Limb (tissue), 2 donors: ENCODE results near the gene PRR14L.
"Not testable (repeated sequence)": the region's sequence is repeated elsewhere in the genome, so short reads cannot be mapped to it uniquely, and the experiment has no call there.

Experiments used
- DNase-seq, 2 donors: peaks; one replicate each; pipeline ENCODE4 v3.0.0-alpha.2; 2016; ENCODE audit errors: extremely low spot score in 2 of 2

PRR14L gene

DNA sequence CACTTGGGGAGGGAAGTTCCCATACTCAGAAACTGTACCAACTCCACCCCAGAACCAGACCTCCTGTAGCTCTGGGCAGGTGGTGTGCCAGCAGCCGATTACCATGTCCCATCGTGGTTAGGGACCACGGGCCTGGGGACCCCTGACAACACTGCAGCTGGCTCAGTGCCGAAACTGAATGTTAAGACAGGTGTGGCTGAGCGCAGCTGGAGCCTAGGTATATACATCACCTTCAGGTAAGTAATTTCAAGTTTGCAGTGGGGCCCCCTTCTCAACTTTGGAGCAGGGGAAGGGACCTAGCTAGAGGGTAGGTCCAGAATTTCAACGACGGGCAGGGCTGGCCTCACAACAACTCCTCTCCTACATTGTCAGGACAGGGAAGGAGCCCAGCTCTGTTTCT lies 67.2 kb downstream of the PRR14L start:
- no peak for DNase-seq

DNA sequence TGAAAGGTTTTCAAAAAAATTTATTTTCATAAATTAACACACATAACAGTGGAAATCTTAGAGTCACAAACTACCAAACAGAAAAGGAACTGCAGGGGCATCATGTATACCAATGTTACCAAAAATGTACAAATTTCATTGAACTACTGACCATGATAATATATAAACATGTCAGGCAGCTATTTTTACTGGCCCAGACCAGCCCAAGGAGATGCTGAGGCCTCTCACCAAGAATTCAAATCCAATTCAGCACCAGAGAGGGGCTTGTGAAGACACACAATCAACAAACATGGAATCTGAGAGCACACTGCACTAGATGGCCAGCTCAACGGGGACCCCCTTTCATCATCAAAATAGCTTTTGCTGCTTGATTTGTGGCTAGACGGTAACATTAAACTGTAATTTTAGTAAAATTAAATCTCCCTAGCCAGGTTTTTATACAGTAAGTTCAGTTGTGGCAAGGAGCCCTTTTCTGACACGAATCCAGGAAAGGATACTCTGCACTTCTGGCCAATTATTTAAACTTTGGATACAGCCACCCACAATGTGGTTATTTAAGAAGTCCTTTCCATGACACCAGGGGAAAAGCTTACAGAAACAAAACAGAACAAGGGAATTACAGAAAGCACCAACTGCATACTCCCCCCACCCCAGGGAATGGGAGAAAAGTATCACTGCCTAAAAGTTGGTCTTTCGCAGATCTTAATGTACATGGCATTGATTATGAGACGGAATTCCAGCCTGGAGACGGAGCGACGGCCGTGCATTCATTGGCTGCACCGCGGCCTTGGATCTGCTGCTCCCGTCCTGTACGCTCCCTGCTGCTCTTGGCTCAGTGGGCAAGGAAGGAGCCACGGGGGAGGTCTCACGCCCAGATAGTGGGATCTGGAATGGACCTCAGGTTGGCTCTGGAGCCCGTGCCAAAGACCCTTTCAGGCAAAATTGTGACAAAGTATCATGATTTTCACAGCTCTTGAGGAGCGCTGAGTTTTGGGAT lies 68.3 kb downstream of the PRR14L start:
- DNase-seq = peak in 1 of 2 donors; percentile 18

DNA sequence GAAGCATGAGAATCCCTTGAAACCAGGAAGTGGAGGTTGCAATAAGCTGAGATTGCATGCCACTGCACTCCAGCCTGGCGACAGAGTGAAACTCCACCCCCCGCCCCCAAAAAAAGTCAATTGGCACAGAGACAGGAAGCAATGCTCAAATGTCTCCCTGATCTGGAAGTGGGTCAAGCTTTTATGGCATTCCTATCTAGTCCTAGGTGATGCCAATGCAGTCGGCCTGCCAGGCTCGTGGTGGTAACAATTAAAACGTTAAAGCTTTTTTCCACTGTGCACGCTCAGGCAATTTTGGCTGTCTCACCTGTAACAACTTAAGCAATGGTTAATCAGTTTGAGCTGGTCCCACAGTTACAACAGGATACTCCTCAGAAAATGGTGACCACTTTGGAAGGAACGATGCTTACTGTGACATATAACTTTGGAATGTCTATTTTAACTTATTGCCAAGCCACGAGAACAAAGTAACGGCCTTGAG lies 69.0 kb downstream of the PRR14L start:
- DNase-seq = no peak

DNA sequence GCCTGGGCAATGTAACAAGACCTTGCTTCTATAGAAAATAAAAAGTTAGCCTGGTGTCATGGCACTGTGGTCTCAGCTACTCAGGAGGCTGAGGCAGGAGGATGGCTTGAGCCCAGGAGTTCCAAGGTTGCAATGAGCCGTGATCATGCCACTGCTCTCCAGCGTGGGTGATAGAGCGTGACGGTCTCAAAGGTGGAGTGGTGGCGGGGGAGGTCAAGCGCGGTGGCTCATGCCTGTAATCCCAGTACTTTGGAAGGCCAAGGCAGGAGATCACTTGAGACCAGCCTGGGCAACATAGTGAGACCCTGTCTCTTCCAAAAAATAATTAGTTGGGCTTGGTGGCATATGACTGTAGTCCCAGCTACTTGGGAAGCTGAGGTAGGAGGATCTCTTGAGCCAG lies 71.2 kb downstream of the PRR14L start:
- DNase-seq = no peak

DNA sequence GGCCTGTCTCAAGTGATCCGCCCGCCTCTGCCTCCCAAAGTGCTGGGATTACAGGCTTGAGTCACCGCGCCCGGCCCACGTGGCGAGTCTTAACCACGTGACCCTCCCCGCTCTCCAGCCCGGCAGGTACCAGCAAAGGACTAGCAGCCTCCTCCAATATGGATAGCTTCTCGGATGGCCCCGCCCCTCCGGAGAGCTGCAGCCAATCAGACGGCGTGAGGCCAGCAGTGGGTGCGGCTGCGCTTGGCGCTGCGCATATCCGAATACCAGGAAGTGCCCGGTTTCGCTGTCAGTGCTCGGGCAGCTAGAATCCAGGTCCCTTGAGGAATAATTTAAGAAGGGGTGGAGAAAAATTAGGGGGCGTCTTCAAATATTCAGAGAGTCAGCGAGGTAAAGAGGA lies 73.2 kb downstream of the PRR14L start:
- DNase-seq = peak; percentile 79 to 88

DNA sequence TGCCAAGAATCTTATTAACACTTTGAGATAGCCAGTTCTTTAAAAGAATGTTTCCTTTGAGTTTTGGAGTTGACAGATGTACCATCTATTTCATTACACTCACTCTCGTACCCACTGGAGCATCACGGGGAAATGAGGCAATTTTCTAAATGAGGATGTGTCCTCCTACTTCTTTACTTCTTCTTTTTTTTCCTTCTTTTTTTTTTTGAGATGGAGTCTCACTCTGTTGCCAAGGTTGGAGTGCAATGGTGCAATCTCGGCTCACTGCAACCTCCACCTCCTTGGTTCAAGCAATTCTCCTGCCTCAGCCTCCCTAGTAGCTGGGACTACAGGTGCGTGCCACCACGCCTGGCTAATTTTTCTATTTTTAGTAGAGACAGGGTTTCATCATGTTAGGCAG lies 75.7 kb downstream of the PRR14L start:
- DNase-seq = not testable (repeated sequence)

DNA sequence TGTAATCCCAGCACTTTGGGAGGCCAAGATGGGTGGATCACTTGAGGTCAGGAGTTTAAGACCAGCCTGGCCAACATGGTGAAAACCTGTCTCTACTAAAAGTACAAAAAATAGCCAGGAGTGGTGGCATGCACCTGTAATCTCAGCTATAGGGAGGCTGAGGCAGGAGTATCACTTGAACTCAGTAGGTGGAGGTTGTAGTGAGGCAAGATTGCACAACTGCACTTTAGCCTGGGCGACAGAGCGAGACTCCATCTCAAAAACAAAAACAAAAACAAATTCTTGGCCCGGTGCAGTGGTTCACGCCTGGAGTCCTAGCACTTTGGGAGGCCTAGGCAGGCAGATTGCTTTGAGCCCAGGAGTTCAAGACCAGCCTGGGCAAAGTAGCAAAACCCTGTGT lies 81.1 kb downstream of the PRR14L start:
- not testable (repeated sequence) for DNase-seq

DNA sequence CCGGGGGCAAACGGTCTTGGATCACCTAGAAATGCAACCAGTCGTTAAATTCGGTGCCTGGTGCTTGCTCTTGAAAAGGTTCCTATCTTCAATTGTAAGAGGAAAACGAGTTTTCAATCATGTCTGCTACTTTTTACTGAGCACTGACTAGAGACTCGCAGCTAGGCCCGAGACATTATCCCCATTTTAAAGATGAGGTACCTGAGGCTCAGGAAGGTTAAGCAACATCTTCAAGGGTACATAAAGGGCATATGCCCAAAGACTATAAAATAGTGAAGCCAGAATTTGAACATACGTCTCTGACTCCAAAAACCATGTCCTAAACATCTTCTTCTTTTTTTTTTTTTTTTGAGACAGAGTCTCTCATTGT lies 87.3 kb downstream of the PRR14L start:
- DNase-seq = no peak

DNA sequence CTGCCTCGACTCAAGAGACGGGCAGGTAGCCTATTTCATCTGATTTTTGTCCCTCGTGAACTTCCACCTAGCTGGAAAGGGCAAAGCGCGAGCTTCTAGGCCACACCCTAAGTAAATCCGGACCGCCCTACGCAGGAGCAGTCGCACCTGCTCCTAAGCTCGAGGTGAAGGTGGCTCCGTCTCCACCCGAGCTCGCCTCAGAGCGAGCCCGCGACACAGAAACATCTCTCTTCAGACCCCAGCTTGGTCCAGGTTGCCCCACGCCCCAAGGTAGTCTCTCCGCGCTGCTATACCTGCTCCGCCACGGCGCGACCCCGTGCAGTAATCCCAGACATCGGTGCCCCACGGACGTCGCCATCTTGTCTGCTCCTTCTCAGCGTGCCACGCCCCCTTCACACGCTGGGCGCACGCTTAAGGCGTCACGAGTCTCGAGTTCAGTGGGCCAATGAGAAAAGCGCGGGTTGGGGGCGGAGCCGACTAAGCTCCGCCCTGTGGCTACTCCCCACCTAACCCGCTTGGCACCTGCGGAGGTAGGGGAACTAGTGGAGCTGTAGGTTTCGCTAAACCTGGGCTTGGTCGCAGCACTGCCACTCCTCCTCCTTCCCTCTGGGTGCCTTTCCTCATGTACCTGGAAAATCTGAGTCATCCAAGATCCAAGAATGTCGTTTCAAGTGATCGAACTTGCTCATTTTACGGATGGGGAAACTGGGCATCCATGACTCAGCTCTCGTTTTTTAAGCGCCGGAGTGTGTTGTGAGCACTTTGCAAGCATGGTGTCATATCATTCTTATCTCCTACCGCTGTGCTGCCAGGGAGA lies 87.9 kb downstream of the PRR14L start, which contains the start of gene PISD:
TSS of gene PISD (minus strand) at position 365 of the 817 bp plus-strand sequence. CDS start at position 358, 7 bp downstream.
- peak; percentile 94 to 98 for DNase-seq

DNA sequence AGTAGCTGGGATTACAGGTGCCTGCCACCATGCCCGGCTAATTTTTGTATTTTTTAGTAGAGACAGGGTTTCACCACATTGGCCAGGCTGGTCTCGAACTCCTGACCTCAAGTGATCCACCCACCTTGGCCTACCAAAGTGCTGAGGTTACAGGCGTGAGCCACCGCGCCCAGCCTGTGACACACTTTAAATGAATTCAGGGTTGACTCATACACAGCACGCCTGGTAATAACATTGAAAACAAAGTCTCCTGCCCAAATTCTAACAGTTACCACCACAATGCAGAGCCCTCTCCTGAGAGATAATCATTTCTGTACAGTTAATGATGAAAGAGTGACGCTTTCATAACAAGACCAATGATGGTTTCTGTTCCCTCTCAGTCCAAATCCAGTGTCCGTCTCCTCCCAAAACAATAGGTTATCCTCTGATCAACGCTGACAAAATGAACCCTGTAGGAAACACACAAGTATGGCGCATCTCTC lies 89.0 kb downstream of the PRR14L start:
- not testable (repeated sequence) for DNase-seq

DNA sequence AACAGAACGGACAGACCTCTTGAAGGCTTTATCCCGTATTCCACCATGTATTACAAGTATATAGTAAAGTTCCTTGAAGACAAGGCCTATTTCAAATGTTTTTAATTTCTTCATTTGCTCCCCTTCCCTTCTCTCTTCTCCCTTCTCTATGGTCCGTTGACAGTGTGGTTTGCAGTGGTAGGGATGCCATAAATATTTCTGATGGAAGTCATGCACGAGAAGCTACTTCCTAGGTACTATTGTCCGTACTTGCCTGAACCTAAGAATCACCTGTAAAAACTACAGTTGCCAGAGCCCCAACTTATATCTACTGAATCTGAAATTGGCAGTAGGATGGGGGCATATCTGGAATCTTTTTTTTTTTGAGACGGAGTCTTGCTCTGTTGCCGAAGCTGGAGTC lies 90.7 kb downstream of the PRR14L start:
- no peak for DNase-seq

DNA sequence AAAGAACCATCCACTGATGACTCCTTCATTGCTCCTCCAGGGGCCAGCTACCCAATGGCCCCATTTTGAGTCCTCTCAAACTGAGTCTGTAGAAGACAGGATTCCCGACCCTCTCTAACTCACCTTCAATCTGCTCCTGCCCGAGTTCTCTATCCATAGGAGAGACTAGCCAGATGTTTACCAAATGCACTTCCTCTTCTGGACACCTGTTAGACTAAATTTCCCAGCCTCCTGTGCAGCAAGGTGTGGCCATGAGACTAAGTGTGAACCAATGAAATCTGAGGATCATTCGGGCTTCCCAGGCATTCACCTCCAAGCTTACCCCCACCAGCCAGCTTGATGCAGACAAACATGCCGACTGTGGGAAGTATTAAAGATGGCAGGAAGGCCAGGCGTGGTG lies 95.5 kb downstream of the PRR14L start:
- DNase-seq = no peak

DNA sequence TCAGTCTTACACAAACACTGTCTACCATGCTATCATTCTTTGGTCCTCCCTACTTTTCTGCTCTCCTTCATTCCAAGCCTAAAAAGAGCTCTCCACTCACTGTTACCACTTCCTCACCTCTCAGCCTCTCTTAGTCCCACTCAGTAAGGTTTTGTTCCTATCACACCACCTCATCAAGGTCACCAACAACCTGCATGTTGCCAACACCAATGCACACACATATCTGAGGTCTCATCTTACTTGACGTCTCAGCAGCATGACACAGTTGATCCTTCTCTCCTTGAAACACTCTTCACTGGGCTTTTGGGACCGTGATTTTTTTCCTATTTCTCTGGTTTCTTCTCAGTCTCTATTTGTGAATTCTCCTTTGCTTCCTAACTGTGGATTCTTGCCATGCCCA lies 96.0 kb downstream of the PRR14L start:
- DNase-seq = no peak

DNA sequence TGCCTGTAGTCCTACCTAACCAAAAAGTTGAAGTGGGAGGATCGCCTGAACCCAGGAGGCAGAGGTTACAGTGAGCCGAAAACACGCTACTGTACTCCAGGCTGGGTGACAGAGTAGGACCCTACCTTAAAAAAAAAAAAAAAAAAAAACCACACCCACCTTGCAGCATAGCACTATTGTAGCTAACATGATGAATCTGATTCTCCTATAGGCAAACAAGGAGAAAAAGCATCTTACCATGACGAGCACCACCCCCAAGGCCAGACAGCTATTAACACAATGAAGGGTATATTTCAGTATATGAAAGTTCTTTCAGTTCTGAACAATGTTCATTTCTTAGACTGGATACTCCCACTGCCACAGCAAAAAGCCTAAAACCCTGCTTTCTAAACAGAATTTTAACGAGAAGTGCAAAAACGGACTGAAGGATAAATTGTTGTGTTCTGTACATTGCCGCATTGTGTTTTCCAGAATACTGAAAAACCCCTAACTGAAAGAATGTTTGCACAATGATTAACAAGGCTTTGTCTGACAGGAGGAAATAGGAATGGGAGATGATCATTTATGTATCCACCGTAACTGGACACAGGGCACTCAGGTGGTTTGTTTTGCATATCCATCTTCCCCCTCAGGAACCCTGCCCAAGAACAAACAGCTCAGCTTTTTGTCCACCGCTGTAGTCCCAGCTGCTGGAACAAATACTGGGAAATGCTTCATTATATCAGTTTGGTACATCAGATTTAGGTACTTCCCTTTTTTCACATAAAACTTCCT lies 96.8 kb downstream of the PRR14L start:
- no peak for DNase-seq

DNA sequence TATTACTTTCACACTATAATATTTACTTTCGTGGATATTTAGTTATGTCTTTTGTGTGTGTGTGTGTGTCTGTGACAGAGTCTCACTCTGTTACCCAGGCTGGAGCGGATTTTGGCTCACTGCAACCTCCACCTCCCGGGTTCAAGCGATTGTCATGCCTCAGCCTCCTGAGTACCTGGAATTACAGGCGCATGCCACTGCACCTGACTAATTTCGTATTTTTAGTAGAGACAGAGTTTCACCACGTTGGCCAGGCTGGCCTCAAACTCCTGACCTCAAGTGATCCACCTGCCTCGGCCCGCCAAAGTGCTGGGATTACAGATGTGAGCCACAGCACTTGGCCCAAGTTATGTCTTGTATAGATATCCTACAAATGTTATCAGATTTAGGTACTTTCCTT lies 97.8 kb downstream of the PRR14L start:
- no peak for DNase-seq

DNA sequence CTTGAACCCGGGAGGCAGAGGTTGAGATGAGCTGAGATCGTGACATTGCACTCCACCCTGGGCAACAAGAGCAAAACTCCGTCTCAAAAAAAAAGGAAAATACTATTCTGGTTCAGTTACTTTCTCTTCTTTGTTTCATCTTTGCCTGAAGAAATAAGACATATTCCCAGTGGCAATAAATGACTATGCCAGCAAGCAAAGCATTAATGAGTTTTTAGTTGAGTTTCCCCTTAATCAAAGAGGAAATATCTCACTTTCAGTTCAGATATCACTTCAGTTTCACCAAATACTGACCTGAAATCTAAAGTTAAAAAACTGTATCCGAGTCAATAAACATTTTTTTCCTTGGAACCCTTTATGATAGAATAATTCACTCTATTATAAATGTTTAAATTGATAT lies 98.3 kb downstream of the PRR14L start:
- DNase-seq = no peak

DNA sequence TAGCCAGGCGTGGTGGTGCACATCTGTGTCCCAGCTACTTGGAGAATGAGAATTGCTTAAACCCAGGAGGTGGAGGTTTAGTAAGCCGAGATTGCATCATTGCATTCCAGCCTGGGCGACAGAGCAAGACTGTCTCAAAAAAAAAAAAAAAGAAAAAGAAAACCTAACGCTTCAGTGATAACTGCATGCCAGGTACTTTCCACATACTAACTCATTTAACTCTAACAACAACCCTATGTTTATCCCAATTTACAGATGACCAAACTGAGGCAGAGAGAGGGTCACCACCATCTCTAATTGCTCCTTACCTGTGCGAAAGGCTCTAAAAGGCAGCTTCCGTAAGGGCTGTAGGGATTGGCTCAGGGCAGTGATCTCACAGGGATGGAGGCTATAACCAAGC lies 99.5 kb downstream of the PRR14L start:
- DNase-seq = no peak

DNA sequence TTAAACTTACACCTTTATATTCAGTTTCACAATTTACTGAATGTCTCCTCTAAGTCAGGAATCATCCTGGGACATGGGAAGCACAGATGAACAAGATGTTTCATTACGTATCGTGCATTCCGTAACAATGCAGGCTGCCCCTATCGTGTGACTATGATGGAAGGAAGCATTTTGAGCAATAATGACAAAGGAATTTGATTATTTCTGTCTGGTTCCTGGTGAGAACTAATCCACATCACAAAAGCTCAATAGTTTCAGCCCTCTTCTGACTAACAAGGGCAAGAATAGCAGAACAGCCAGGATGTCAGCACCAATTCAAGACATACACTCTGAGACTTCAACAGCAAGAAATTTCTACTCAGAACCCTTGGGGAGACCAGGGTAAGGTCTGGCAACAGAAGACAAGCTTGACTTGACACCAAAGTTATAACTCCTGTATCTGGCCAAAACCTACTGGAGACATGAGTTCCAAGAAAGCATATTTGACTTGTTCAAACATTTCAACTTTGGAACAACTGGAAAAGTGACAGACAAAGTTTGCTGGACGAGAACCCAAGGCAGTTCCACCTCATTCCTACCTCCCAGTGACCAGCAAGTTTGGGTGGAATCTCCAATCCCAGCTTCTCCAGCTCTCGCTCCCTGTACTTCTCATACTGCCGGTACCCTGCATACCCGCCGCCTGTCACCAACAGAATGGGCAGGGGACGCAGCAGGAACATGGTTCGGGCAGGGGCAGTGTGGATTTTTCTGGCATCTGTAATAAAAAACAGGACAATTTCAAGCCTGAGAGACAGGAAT lies 102.2 kb downstream of the PRR14L start:
- no peak for DNase-seq

DNA sequence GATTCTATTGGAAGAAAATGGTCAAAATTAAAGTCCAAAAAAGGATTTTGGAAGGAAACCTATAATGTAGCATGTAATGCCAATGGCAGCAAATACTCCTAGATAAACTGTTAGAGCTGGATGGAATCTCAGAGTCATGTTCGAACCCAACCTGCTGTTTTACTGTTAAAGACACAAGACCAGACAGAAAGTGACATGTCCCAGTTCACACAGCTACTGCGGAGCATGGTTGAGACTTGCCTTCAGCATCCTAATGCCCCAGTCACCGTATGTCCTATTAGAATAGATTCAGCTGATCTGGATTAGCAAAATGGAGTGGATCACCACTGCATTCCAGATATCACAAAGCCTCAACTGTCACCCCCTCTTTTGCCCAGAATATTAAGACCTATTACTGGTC lies 102.9 kb downstream of the PRR14L start:
- DNase-seq = no peak
